A549 (cell line): ENCODE results near the gene ZNF799. TPM values are rescaled to one million over a fixed set of nuclear protein-coding genes. Genes with fewer than 3 reads are reported as not detected.
"Not testable (repeated sequence)": the region's sequence is repeated elsewhere in the genome, so short reads cannot be mapped to it uniquely, and the experiment has no call there.

Experiments
- ATAC-seq, 2 experiments: fragments of 200-7000 bp in 1 of 2; fragments of >200 bp in 1 of 2; cut with Nextera tagmentation in 1 of 2; cut with Tn5 transposase in 1 of 2; 3 replicates each; pipeline versions ENCODE4 v1.8.0 to v1.9.1; 2018 to 2020; ENCODE audit warnings: mild to moderate bottlenecking in 1 of 2, moderate library complexity in 1 of 2
- CTCF ChIA-PET: fragments of 300-600 bp; sonication (Branson Sonifier 250); formaldehyde crosslinking; extraction: SDS; loops from one replicate; lab custom pipeline; 2021; ENCODE audit warnings: antibody characterized with exemption, inconsistent platforms; lab: Yijun Ruan, JAX
- POLR2A ChIA-PET: fragments of 350-600 bp; formaldehyde crosslinking; extraction: SDS; loops from one replicate; lab custom pipeline; 2021; ENCODE audit warnings: antibody characterized with exemption, inconsistent platforms; lab: Yijun Ruan, JAX
- DNase-seq, 2 experiments: peaks; one replicate each; pipeline versions ENCODE4 v3.0.0 to v3.0.0-alpha.2; 2011 to 2016; ENCODE audit warnings: low read depth in 1 of 2, low spot score in 1 of 2
- FAIRE-seq: peaks from 2 replicates; lab custom pipeline; 2011; peaks lifted over from hg19 to GRCh38; lab: Jason Lieb, UNC
- H3K27ac ChIP-seq, 2 experiments: fragments of >200 bp; sonication (Bioruptor Twin); formaldehyde crosslinking; 3 replicates each; pipeline ENCODE4 v1.5.1; 2016 to 2017
- H3K4me1 ChIP-seq: fragments of >200 bp; sonication (Bioruptor Twin); formaldehyde crosslinking; 3 replicates; pipeline ENCODE4 v1.6.1; 2016
- H3K4me2 ChIP-seq: fragments of >200 bp; sonication (Bioruptor Twin); formaldehyde crosslinking; 3 replicates; pipeline ENCODE4 v1.6.1; 2016
- H3K4me3 ChIP-seq: fragments of >200 bp; sonication (Bioruptor Twin); formaldehyde crosslinking; 3 replicates; pipeline ENCODE4 v1.5.1; 2016
- H3K9me3 ChIP-seq: fragments of >200 bp; sonication (Bioruptor Twin); formaldehyde crosslinking; 3 replicates; pipeline ENCODE4 v1.6.1; 2016
- CBX2 ChIP-seq: fragments of 200-600 bp; sonication (generic); IDR thresholded peaks from 2 replicates; pipeline ENCODE4 v1.6.1; 2016; ENCODE audit warnings: low read depth, mild to moderate bottlenecking, borderline replicate concordance
- CBX8 ChIP-seq: fragments of 200-600 bp; sonication (generic); IDR thresholded peaks from 2 replicates; pipeline ENCODE4 v1.6.1; 2016
- CEBPB ChIP-seq, 2 experiments: fragments of >200 bp in 1 of 2; sonication (Bioruptor Twin) in 1 of 2; formaldehyde crosslinking in 1 of 2; IDR thresholded peaks; 2 replicates each; pipeline ENCODE4 v1.6.1; 2012 to 2016
- CHD2 ChIP-seq: fragments of 150-350 bp; IDR thresholded peaks from 2 replicates; pipeline ENCODE4 v1.6.1; 2014; ENCODE audit warnings: low read length; ENCODE audit not compliant: partially characterized antibody
- CTCF ChIP-seq: fragments of >200 bp; sonication (Bioruptor Twin); formaldehyde crosslinking; IDR thresholded peaks from 3 replicates; pipeline ENCODE4 v1.5.1; 2016
- E2F6 ChIP-seq: IDR thresholded peaks from 2 replicates; pipeline ENCODE4 v1.6.1; 2012; ENCODE audit warnings: low read depth, borderline replicate concordance
- FOSL2 ChIP-seq, 2 experiments: fragments of 450-650 bp in 1 of 2; fragments of >200 bp in 1 of 2; sonication (Bioruptor Twin) in 1 of 2; formaldehyde crosslinking; IDR thresholded peaks; 2 replicates each; pipeline versions ENCODE4 v1.5.0 to v1.6.1; 2016 to 2020; ENCODE audit warnings: mild to moderate bottlenecking in 1 of 2, moderate library complexity in 1 of 2
- GATA3 ChIP-seq: IDR thresholded peaks from 2 replicates; pipeline ENCODE4 v1.6.1; 2012; ENCODE audit warnings: borderline replicate concordance
- HDAC2 ChIP-seq: fragments of 200-600 bp; sonication (generic); IDR thresholded peaks from 2 replicates; pipeline ENCODE4 v1.6.1; 2016
- HOXB5 ChIP-seq: fragments of 250-450 bp; sonication (Bioruptor Pico); IDR thresholded peaks from 2 replicates; pipeline ENCODE4 v1.5.0; 2020; ENCODE audit warnings: mild to moderate bottlenecking, moderate library complexity
- JUN ChIP-seq, 2 experiments: fragments of >200 bp; sonication (Bioruptor Twin); formaldehyde crosslinking; IDR thresholded peaks; 2 replicates in 1 of 2; 3 replicates in 1 of 2; pipeline ENCODE4 v1.6.1; 2016 to 2017
- KDM1A ChIP-seq: fragments of 200-600 bp; sonication (generic); IDR thresholded peaks from 2 replicates; pipeline ENCODE4 v1.6.1; 2016; ENCODE audit warnings: low read depth, mild to moderate bottlenecking
- KDM5A ChIP-seq: fragments of 200-600 bp; sonication (generic); IDR thresholded peaks from 2 replicates; pipeline ENCODE4 v1.6.1; 2016; ENCODE audit warnings: antibody characterized with exemption, mild to moderate bottlenecking
- MAFK ChIP-seq: fragments of 450-650 bp; IDR thresholded peaks from 2 replicates; pipeline ENCODE4 v1.6.1; 2014; ENCODE audit not compliant: partially characterized antibody
- MYC ChIP-seq: IDR thresholded peaks from 2 replicates; pipeline ENCODE4 v1.6.1; 2012; ENCODE audit warnings: mild to moderate bottlenecking, inconsistent platforms, low read length, improper control_type of control experiment, borderline replicate concordance
- RARB ChIP-seq: fragments of 250-450 bp; sonication (Bioruptor Pico); IDR thresholded peaks from 2 replicates; pipeline ENCODE4 v1.8.0; 2021; ENCODE audit warnings: mild to moderate bottlenecking, moderate library complexity
- RCOR1 ChIP-seq: fragments of 150-350 bp; IDR thresholded peaks from 2 replicates; pipeline ENCODE4 v1.6.1; 2014; ENCODE audit warnings: antibody characterized with exemption, low read length, low read depth
- RFX5 ChIP-seq: fragments of 450-650 bp; IDR thresholded peaks from 2 replicates; pipeline ENCODE4 v1.7.1; 2014; ENCODE audit warnings: antibody characterized with exemption, mild to moderate bottlenecking, moderate library complexity
- RNF2 ChIP-seq: fragments of 200-600 bp; sonication (generic); IDR thresholded peaks from 2 replicates; pipeline ENCODE4 v1.6.1; 2016; ENCODE audit warnings: low read depth, mild to moderate bottlenecking, antibody characterized with exemption, moderate library complexity, borderline replicate concordance
- SREBF2 ChIP-seq: fragments of 450-650 bp; IDR thresholded peaks from 2 replicates; pipeline ENCODE4 v1.6.1; 2014; ENCODE audit warnings: mild to moderate bottlenecking, moderate library complexity
- ZC3H11A ChIP-seq: fragments of 450-650 bp; IDR thresholded peaks from 2 replicates; pipeline ENCODE4 v1.6.1; 2014; ENCODE audit warnings: antibody characterized with exemption, mild to moderate bottlenecking
- ZNF302 ChIP-seq: fragments of 250-450 bp; sonication (Bioruptor Pico); IDR thresholded peaks from 2 replicates; pipeline ENCODE4 v1.9.0; 2021; ENCODE audit warnings: inconsistent platforms, mild to moderate bottlenecking, moderate library complexity
- WGBS: methylation state at CpG from one replicate; pipeline ENCODE4 v1.1.6; 2017; ENCODE audit errors: missing lambda C conversion rate; 5-methylcytosine and 5-hydroxymethylcytosine counted together
- polyA plus RNA-seq, 4 experiments: library from polyadenylated mRNA; depleted of rRNA in 3 of 4; stranded (reverse); fragments of >200 nt; fragmentation: RNase III in 1 of 4; extraction: RNeasy Plus Mini Kit Qiagen cat#74134 plus additional on column Dnase treatment in 1 of 4; gene quantifications; 2 replicates in 3 of 4; 3 replicates in 1 of 4; pipeline ENCODE4 v1.2.3, GENCODE V29; 2011 to 2017
- TF ChIP-seq, protein P1 (sequence below): fragments of 450-650 bp; IDR thresholded peaks from 2 replicates; pipeline ENCODE4 v1.6.1; 2014; ENCODE audit warnings: antibody characterized with exemption
- TF ChIP-seq, protein P2 (sequence below): IDR thresholded peaks from 2 replicates; pipeline ENCODE4 v1.6.1; 2012
- TF ChIP-seq, protein P3 (sequence below): fragments of >200 bp; sonication (Bioruptor Twin); formaldehyde crosslinking; IDR thresholded peaks from 3 replicates; pipeline ENCODE4 v1.6.1; 2016

The ZNF799 gene
- polyA plus RNA-seq, 2 of the 4 experiments (the other 2 are of a cell fraction) = 1.7 to 2.4 TPM

GRCh38 chr19:12425888-12426274, 24.8 kb upstream of the ZNF799 start:
- Histone ChIP-seq H3K27ac (no peak overlapping the region), H3K4me3 (no peak overlapping the region), H3K4me2 (no peak overlapping the region), H3K9me3 (peaks cover 6% of the 10 kb centered on the region; the same call in 2 of the 3 replicates), H3K4me1 (no peaks in the 10 kb centered on the region)
- 60% methylated on average over 4 of the region's 4 CpGs for WGBS
- ATAC-seq (no peak), DNase-seq (no peak), FAIRE-seq (no peak)
- TF ChIP-seq GATA3 = no peak
- no peak for TF ChIP-seq CHD2
- TF ChIP-seq FOSL2 (IDR thresholded peaks at IDR 0.05) = no peak
- TF ChIP-seq FOSL2 (CRISPR knock-in tag; IDR thresholded peaks at IDR 0.05) = no peak
- ChIA-PET POLR2A (no interaction called here), CTCF (no interaction called here)

DNA sequence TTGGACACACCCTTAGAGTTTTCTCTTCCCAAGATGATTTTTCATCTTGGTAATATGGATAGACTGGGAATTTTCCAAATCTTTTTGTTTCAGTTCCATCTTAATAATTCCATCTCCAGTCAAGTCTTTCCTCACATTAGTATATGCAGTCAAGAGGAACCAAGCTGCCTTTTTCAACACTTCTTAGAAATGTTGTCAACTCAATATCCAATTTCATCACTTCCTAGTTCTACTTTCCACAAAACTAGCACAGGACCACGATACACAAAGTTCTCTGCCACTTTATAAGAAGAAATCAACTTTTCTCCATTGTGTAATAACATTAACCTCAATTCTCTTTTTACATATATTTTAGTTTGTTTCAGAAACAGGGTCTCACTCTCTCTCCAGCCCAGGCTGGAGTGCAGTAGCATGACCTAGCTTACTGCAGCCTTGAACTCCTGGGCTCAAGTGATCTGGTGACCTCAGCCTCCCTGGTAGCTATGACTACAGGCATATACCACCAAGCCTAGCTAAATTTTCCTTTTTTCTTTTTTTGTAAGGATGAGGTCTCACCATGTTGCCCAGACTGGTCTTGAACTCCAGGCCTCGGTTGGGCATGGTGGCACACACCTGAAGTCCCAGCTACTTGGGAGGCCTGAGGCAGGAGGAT, 24.3 kb upstream of the ZNF799 start:
- Histone ChIP-seq H3K9me3 (peaks cover 6% of the 10 kb centered on the region; the same call in 2 of the 3 replicates), H3K4me3 (no peak overlapping the region), H3K4me1 (no peaks in the 10 kb centered on the region), H3K4me2 (no peak overlapping the region), H3K27ac (no peak overlapping the region)
- ChIA-PET POLR2A (no interaction called here), CTCF (no interaction called here)
- ATAC-seq (no peak), DNase-seq (no peak), FAIRE-seq (no peak)
- TF ChIP-seq, protein P1, sequence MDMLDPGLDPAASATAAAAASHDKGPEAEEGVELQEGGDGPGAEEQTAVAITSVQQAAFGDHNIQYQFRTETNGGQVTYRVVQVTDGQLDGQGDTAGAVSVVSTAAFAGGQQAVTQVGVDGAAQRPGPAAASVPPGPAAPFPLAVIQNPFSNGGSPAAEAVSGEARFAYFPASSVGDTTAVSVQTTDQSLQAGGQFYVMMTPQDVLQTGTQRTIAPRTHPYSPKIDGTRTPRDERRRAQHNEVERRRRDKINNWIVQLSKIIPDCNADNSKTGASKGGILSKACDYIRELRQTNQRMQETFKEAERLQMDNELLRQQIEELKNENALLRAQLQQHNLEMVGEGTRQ = no peak
- TF ChIP-seq ZNF302 (CRISPR knock-in tag) = no peak
- no peak for TF ChIP-seq KDM1A
- no peak for TF ChIP-seq CTCF
- no peak for TF ChIP-seq RARB (CRISPR knock-in tag)
- TF ChIP-seq HDAC2 = no peak
- TF ChIP-seq CBX8 = no peak
- TF ChIP-seq RFX5 = no peak
- 6% methylated on average over 2 of the region's 2 CpGs for WGBS

GRCh38 chr19:12417273-12417672, 16.2 kb upstream of the ZNF799 start:
- H3K4me1 ChIP-seq, POLR2A ChIA-PET, H3K4me3 ChIP-seq, H3K4me2 ChIP-seq, H3K27ac ChIP-seq, DNase-seq, FAIRE-seq, CTCF ChIA-PET, H3K9me3 ChIP-seq, ATAC-seq: not testable (repeated sequence)
- WGBS = 52% methylated on average over 4 of the region's 5 CpGs

GRCh38 chr19:12411893-12412292, 10.8 kb upstream of the ZNF799 start:
- DNase-seq = no peak
- no peak for FAIRE-seq
- TF ChIP-seq RCOR1 (no peak), MAFK (no peak), JUN (IDR thresholded peaks at IDR 0.05) (no peak), SREBF2 (no peak), RNF2 (no peak), KDM1A (no peak), KDM5A (no peak), MYC (no peak), E2F6 (no peak), HOXB5 (CRISPR knock-in tag) (no peak), FOSL2 (IDR thresholded peaks at IDR 0.05) (no peak), FOSL2 (CRISPR knock-in tag; IDR thresholded peaks at IDR 0.05) (no peak), CBX2 (no peak), RARB (CRISPR knock-in tag) (no peak), ZC3H11A (no peak), CEBPB (IDR thresholded peaks at IDR 0.05) (no peak)
- TF ChIP-seq, protein P2, sequence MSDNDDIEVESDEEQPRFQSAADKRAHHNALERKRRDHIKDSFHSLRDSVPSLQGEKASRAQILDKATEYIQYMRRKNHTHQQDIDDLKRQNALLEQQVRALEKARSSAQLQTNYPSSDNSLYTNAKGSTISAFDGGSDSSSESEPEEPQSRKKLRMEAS = no peak
- TF ChIP-seq, protein P3, sequence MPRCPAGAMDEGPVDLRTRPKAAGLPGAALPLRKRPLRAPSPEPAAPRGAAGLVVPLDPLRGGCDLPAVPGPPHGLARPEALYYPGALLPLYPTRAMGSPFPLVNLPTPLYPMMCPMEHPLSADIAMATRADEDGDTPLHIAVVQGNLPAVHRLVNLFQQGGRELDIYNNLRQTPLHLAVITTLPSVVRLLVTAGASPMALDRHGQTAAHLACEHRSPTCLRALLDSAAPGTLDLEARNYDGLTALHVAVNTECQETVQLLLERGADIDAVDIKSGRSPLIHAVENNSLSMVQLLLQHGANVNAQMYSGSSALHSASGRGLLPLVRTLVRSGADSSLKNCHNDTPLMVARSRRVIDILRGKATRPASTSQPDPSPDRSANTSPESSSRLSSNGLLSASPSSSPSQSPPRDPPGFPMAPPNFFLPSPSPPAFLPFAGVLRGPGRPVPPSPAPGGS = no peak
- Histone ChIP-seq H3K27ac (no peak overlapping the region), H3K4me3 (no peak overlapping the region), H3K4me2 (no peak overlapping the region), H3K9me3 (no peaks in the 10 kb centered on the region; the same call in 2 of the 3 replicates), H3K4me1 (no peaks in the 10 kb centered on the region)
- ChIA-PET POLR2A (no interaction called here), CTCF (no interaction called here)
- WGBS = 85% methylated on average over 2 of the region's 2 CpGs
- ATAC-seq = no peak
